CD4-positive, alpha-beta memory T cell (primary cell): Measurements from ENCODE around the gene MOGAT1. TPM values are rescaled to one million over a fixed set of nuclear protein-coding genes. Genes with fewer than 3 reads are reported as not detected.
"Not testable (repeated sequence)": the region's sequence is repeated elsewhere in the genome, so short reads cannot be mapped to it uniquely, and the experiment has no call there.

Experiments used
- CTCF ChIA-PET: fragments of 350-600 bp; sonication (Branson Sonifier 250); formaldehyde crosslinking; loops from one replicate; lab custom pipeline; 2021; ENCODE audit warnings: inconsistent platforms; ENCODE audit not compliant: partially characterized antibody; lab: Charles Lee
- POLR2A ChIA-PET: fragments of 350-600 bp; sonication (Branson Sonifier 250); formaldehyde crosslinking; loops from one replicate; lab custom pipeline; 2021; ENCODE audit not compliant: partially characterized antibody; lab: Charles Lee
- DNase-seq, 5 donors: peaks; one replicate each; pipeline versions ENCODE4 v3.0.0 to v3.0.0-alpha.2; 2020 to 2022; ENCODE audit warnings: mixed read lengths in 1 of 5
- H3K27ac ChIP-seq: one replicate; pipeline ENCODE4 v1.7.0; 2013; ENCODE audit warnings: low read depth, low read length
- H3K27me3 ChIP-seq: 2 replicates; pipeline ENCODE4 v1.7.0; 2013; ENCODE audit warnings: mild to moderate bottlenecking, low read length, moderate library complexity; ENCODE audit not compliant: insufficient read depth
- H3K36me3 ChIP-seq: 2 replicates; pipeline ENCODE4 v1.7.0; 2013; ENCODE audit warnings: mild to moderate bottlenecking, low read length, moderate library complexity; ENCODE audit not compliant: insufficient read depth
- H3K4me1 ChIP-seq: 2 replicates; pipeline ENCODE4 v1.7.0; 2013; ENCODE audit warnings: mild to moderate bottlenecking, low read length, moderate library complexity; ENCODE audit not compliant: insufficient read depth
- H3K4me3 ChIP-seq, 2 donors: one replicate each; pipeline ENCODE4 v1.7.0; 2013; ENCODE audit warnings: low read length in 2 of 2, mild to moderate bottlenecking in 1 of 2
- H3K9me3 ChIP-seq, 2 donors: one replicate each; pipeline ENCODE4 v1.7.0; 2013; ENCODE audit warnings: low read length in 2 of 2, control low read depth in 1 of 2; ENCODE audit not compliant: control insufficient read depth in 1 of 2
- H3K27ac Mint-ChIP-seq, 7 donors: one replicate each; pipeline ENCODE4 v1.8.0; 2020 to 2021; ENCODE audit warnings: mixed read lengths in 7 of 7, mild to moderate bottlenecking in 6 of 7, inconsistent platforms in 3 of 7, moderate library complexity in 3 of 7
- H3K27me3 Mint-ChIP-seq, 2 donors: one replicate each; pipeline ENCODE4 v1.8.0; 2020 to 2021; ENCODE audit warnings: mixed read lengths in 2 of 2
- H3K36me3 Mint-ChIP-seq, 2 donors: one replicate each; pipeline ENCODE4 v1.8.0; 2020 to 2021; ENCODE audit warnings: mixed read lengths in 2 of 2, inconsistent platforms in 1 of 2, mild to moderate bottlenecking in 1 of 2
- H3K4me1 Mint-ChIP-seq, 4 donors: one replicate each; pipeline ENCODE4 v1.8.0; 2020 to 2021; ENCODE audit warnings: mixed read lengths in 4 of 4, mild to moderate bottlenecking in 1 of 4
- H3K4me3 Mint-ChIP-seq, 8 donors: one replicate each; pipeline ENCODE4 v1.8.0; 2020 to 2021; ENCODE audit warnings: mixed read lengths in 8 of 8, mild to moderate bottlenecking in 7 of 8, moderate library complexity in 6 of 8, inconsistent platforms in 3 of 8
- H3K9me3 Mint-ChIP-seq, 8 donors: one replicate each; pipeline ENCODE4 v1.8.0; 2020 to 2021; ENCODE audit warnings: mixed read lengths in 8 of 8, mild to moderate bottlenecking in 5 of 8, inconsistent platforms in 3 of 8, moderate library complexity in 1 of 8
- intact Hi-C: fragments of 100-400 bp; cut with micrococcal nuclease; formaldehyde crosslinking; loops from one replicate; pipeline ENCODE4 v1.15.1; 2023
- polyA plus RNA-seq, 2 donors: library from polyadenylated mRNA; unstranded; fragments of 300-500 nt; fragmentation: Illumina TruSeq; gene quantifications; one replicate each; pipeline ENCODE4 v1.2.3, GENCODE V29; 2021
- total RNA-seq, 2 experiments: library from RNA; stranded (reverse); gene quantifications; one replicate each; pipeline ENCODE4 v1.2.3, GENCODE V29; 2021

Gene MOGAT1
- total and polyA plus RNA-seq, 4 experiments from 2014 or later = not detected

- ChIA-PET CTCF (no interaction called here), POLR2A (no interaction called here)
- Mint-ChIP-seq H3K27me3 (peaks cover 0 to 4% of the 10 kb centered on the region in 2 donors), H3K36me3 (no peaks in the 10 kb centered on the region), H3K9me3 (no peaks in the 10 kb centered on the region), H3K4me1 (no peaks in the 10 kb centered on the region), H3K4me3 (no peak overlapping the region), H3K27ac (no peak overlapping the region)
- intact Hi-C loops = no loop called here
- H3K4me1 ChIP-seq = no peaks in the 10 kb centered on the region
- H3K4me3 ChIP-seq = no peak overlapping the region
- no peak overlapping the region for H3K27ac ChIP-seq
- H3K9me3 ChIP-seq = no peaks in the 10 kb centered on the region
- no peak for DNase-seq
- H3K27me3 ChIP-seq = no peaks in the 10 kb centered on the region
- H3K36me3 ChIP-seq = no peaks in the 10 kb centered on the region
Observed at GRCh38 chr2:222751821-222752719, 80.6 kb downstream of the MOGAT1 start.

- no peaks in the 10 kb centered on the region for H3K4me1 Mint-ChIP-seq
- H3K36me3 Mint-ChIP-seq = no peaks in the 10 kb centered on the region
- intact Hi-C loops = no loop called here
- no peak overlapping the region for H3K4me3 Mint-ChIP-seq
- DNase-seq = no peak
- ChIA-PET POLR2A (no interaction called here), CTCF (no interaction called here)
- H3K9me3 Mint-ChIP-seq = no peaks in the 10 kb centered on the region
- no peaks in the 10 kb centered on the region for H3K4me1 ChIP-seq
- no peaks in the 10 kb centered on the region for H3K36me3 ChIP-seq
- H3K27me3 ChIP-seq = no peaks in the 10 kb centered on the region
- no peak overlapping the region for H3K4me3 ChIP-seq
- peaks cover 0 to 4% of the 10 kb centered on the region in 2 donors for H3K27me3 Mint-ChIP-seq
- H3K27ac Mint-ChIP-seq = no peak overlapping the region
- no peaks in the 10 kb centered on the region for H3K9me3 ChIP-seq
- H3K27ac ChIP-seq = no peak overlapping the region
Observed at GRCh38 chr2:222752746-222753145, 81.3 kb downstream of the MOGAT1 start.

- Histone ChIP-seq H3K4me3 (no peak overlapping the region), H3K4me1 (no peaks in the 10 kb centered on the region), H3K27me3 (no peaks in the 10 kb centered on the region), H3K27ac (no peak overlapping the region), H3K9me3 (no peaks in the 10 kb centered on the region), H3K36me3 (no peaks in the 10 kb centered on the region)
- Mint-ChIP-seq H3K4me1 (no peaks in the 10 kb centered on the region), H3K4me3 (no peak overlapping the region), H3K9me3 (no peaks in the 10 kb centered on the region), H3K36me3 (no peaks in the 10 kb centered on the region), H3K27me3 (peaks cover 0 to 2% of the 10 kb centered on the region in 2 donors), H3K27ac (no peak overlapping the region)
- POLR2A ChIA-PET = no interaction called here
- CTCF ChIA-PET = no interaction called here
- DNase-seq = no peak
- intact Hi-C loops = no loop called here
Observed at GRCh38 chr2:222753251-222753824, 81.9 kb downstream of the MOGAT1 start.

- Histone ChIP-seq H3K36me3 (no peaks in the 10 kb centered on the region), H3K9me3 (no peaks in the 10 kb centered on the region), H3K4me1 (no peaks in the 10 kb centered on the region), H3K27ac (no peak overlapping the region), H3K27me3 (no peaks in the 10 kb centered on the region), H3K4me3 (no peak overlapping the region)
- intact Hi-C loops = no loop called here
- DNase-seq = no peak
- Mint-ChIP-seq H3K27ac (no peak overlapping the region), H3K9me3 (no peaks in the 10 kb centered on the region), H3K4me1 (no peaks in the 10 kb centered on the region), H3K4me3 (no peak overlapping the region), H3K27me3 (no peaks in the 10 kb centered on the region), H3K36me3 (no peaks in the 10 kb centered on the region)
- ChIA-PET POLR2A (no interaction called here), CTCF (no interaction called here)
Observed at GRCh38 chr2:222754324-222754930, 83.0 kb downstream of the MOGAT1 start.

- H3K4me1 Mint-ChIP-seq, intact Hi-C loops, H3K4me3 Mint-ChIP-seq, H3K36me3 Mint-ChIP-seq, H3K4me3 ChIP-seq, H3K9me3 Mint-ChIP-seq, CTCF ChIA-PET, H3K27me3 ChIP-seq, H3K27ac ChIP-seq, H3K4me1 ChIP-seq, POLR2A ChIA-PET, H3K27me3 Mint-ChIP-seq, H3K9me3 ChIP-seq, DNase-seq, H3K36me3 ChIP-seq: not testable (repeated sequence)
- H3K27ac Mint-ChIP-seq = peak overlapping the region in 1 of 7 donors; percentile 51
Observed at GRCh38 chr2:222755593-222755992, 84.1 kb downstream of the MOGAT1 start.

- H3K9me3 ChIP-seq = no peaks in the 10 kb centered on the region
- CTCF ChIA-PET = no interaction called here
- Mint-ChIP-seq H3K27ac (no peak overlapping the region), H3K4me3 (no peak overlapping the region), H3K27me3 (no peaks in the 10 kb centered on the region), H3K9me3 (no peaks in the 10 kb centered on the region), H3K4me1 (no peaks in the 10 kb centered on the region), H3K36me3 (no peaks in the 10 kb centered on the region)
- H3K27me3 ChIP-seq = no peaks in the 10 kb centered on the region
- H3K4me1 ChIP-seq = no peaks in the 10 kb centered on the region
- intact Hi-C loops = no loop called here
- no peak overlapping the region for H3K27ac ChIP-seq
- POLR2A ChIA-PET = no interaction called here
- no peaks in the 10 kb centered on the region for H3K36me3 ChIP-seq
- DNase-seq = no peak
- no peak overlapping the region for H3K4me3 ChIP-seq
Observed at GRCh38 chr2:222756362-222756831, 84.9 kb downstream of the MOGAT1 start.

- POLR2A ChIA-PET = no interaction called here
- DNase-seq = no peak
- Mint-ChIP-seq H3K36me3 (no peaks in the 10 kb centered on the region), H3K4me1 (no peaks in the 10 kb centered on the region), H3K27ac (no peak overlapping the region), H3K27me3 (peaks cover 2 to 3% of the 10 kb centered on the region in 2 donors), H3K9me3 (no peaks in the 10 kb centered on the region), H3K4me3 (no peak overlapping the region)
- CTCF ChIA-PET = no interaction called here
- Histone ChIP-seq H3K27ac (no peak overlapping the region), H3K4me3 (no peak overlapping the region), H3K27me3 (no peaks in the 10 kb centered on the region), H3K9me3 (no peaks in the 10 kb centered on the region), H3K36me3 (no peaks in the 10 kb centered on the region), H3K4me1 (no peaks in the 10 kb centered on the region)
- intact Hi-C loops = no loop called here
Observed at GRCh38 chr2:222756951-222757650, 85.6 kb downstream of the MOGAT1 start.
